PC-9 (cell line): ENCODE data around the gene IDH3G. TPM values are rescaled to one million over a fixed set of nuclear protein-coding genes. Genes with fewer than 3 reads are reported as not detected.

ENCODE experiments used
- BruUV-seq: library from RNA; stranded (reverse); fragments of 400-500 nt; replicated peaks from 2 replicates; lab custom pipeline; 2021; lab: Mats Ljungman, UMichigan
- CTCF ChIA-PET: fragments of 300-600 bp; sonication (Branson Sonifier 250); formaldehyde crosslinking; loops from one replicate; lab custom pipeline; 2022; ENCODE audit warnings: antibody characterized with exemption; lab: Charles Lee
- POLR2A ChIA-PET: fragments of 300-600 bp; sonication (Branson Sonifier 250); formaldehyde crosslinking; loops from one replicate; lab custom pipeline; 2022; ENCODE audit warnings: antibody characterized with exemption; ENCODE audit not compliant: unreplicated experiment; lab: Charles Lee
- DNase-seq, 2 experiments: peaks; one replicate each; pipeline versions ENCODE4 v3.0.0 to v3.0.0-alpha.2; 2015 to 2022; ENCODE audit warnings: mixed read lengths in 1 of 2
- H2AFZ ChIP-seq: fragments of 200-600 bp; sonication (generic); 2 replicates; pipeline ENCODE4 v1.8.1; 2017; ENCODE audit warnings: antibody characterized with exemption
- H3F3A ChIP-seq: fragments of 200-600 bp; sonication (generic); 2 replicates; pipeline ENCODE4 v1.8.1; 2017; ENCODE audit warnings: antibody characterized with exemption, mild to moderate bottlenecking, low read depth; ENCODE audit not compliant: insufficient read depth
- H3K27ac ChIP-seq: fragments of 200-600 bp; sonication (generic); 2 replicates; pipeline ENCODE4 v1.6.1; 2016; ENCODE audit warnings: mixed run types
- H3K27me3 ChIP-seq: fragments of 200-600 bp; sonication (generic); 2 replicates; pipeline ENCODE4 v1.6.1; 2016; ENCODE audit warnings: low read depth, mixed run types; ENCODE audit not compliant: insufficient read depth
- H3K36me3 ChIP-seq: fragments of 200-600 bp; sonication (generic); 2 replicates; pipeline ENCODE4 v1.6.1; 2016; ENCODE audit warnings: low read depth, mixed run types
- H3K4me1 ChIP-seq: fragments of 200-600 bp; sonication (generic); replicated peaks from 2 replicates; pipeline ENCODE4 v1.6.1; 2016; ENCODE audit warnings: mixed run types; ENCODE audit not compliant: insufficient read depth
- H3K4me2 ChIP-seq: fragments of 200-600 bp; sonication (generic); 2 replicates; pipeline ENCODE4 v1.6.1; 2017; ENCODE audit warnings: mixed run types
- H3K4me3 ChIP-seq: fragments of 200-600 bp; sonication (generic); 2 replicates; pipeline ENCODE4 v1.6.1; 2016; ENCODE audit warnings: mixed run types
- H3K79me2 ChIP-seq: fragments of 200-600 bp; sonication (generic); 2 replicates; pipeline ENCODE4 v1.6.1; 2017; ENCODE audit warnings: low read depth, mixed run types
- H3K9me2 ChIP-seq: fragments of 200-600 bp; sonication (generic); 2 replicates; pipeline ENCODE4 v1.8.1; 2017; ENCODE audit warnings: mild to moderate bottlenecking; ENCODE audit not compliant: insufficient read depth
- H3K9me3 ChIP-seq: fragments of 200-600 bp; sonication (generic); 2 replicates; pipeline ENCODE4 v1.8.1; 2016; ENCODE audit warnings: low read depth; ENCODE audit not compliant: insufficient read depth
- H4K20me1 ChIP-seq: fragments of 200-600 bp; sonication (generic); 2 replicates; pipeline ENCODE4 v1.8.1; 2017; ENCODE audit not compliant: insufficient read depth
- EZH2 ChIP-seq: fragments of 200-600 bp; sonication (generic); IDR thresholded peaks from 2 replicates; pipeline ENCODE4 v1.8.0; 2017; ENCODE audit warnings: antibody characterized with exemption, low read depth
- intact Hi-C: fragments of 100-400 bp; cut with micrococcal nuclease; formaldehyde crosslinking; loops from one replicate; pipeline ENCODE4 v1.10.0; 2022; ENCODE audit not compliant: unreplicated experiment
- total RNA-seq: library from RNA; stranded (reverse); gene quantifications from 2 replicates; pipeline ENCODE4 v1.2.3, GENCODE V29; 2021
- TF ChIP-seq, protein P1 (sequence below): fragments of 200-600 bp; sonication (generic); conservative IDR thresholded peaks from 2 replicates; pipeline ENCODE4 v1.6.1; 2017; ENCODE audit warnings: mixed run types, antibody characterized with exemption, mild to moderate bottlenecking, moderate library complexity

IDH3G gene
- total RNA-seq, 1 experiment from 2014 or later = 63.4 TPM

DNA sequence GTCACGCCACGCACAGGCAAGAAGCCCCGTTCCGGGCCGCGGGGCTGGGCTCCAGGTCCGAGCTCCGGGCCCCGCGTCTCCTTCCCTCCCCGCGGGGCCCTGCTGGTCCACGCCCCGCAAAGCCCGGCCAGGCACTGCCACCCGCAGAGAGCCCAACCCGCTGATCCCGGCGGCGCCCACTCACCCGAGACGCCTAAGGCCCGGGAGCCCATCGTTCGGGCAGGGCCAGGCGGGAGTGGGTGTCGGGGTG lies 35.3 kb upstream of the IDH3G start:
- Histone ChIP-seq H4K20me1 (no peaks in the 10 kb centered on the region), H3K9me3 (no peaks in the 10 kb centered on the region), H3K4me3 (no peak overlapping the region), H3K36me3 (no peaks in the 10 kb centered on the region), H3K9me2 (no peaks in the 10 kb centered on the region), H2AFZ (no peak overlapping the region), H3K27ac (no peak overlapping the region), H3K4me2 (no peak overlapping the region), H3K79me2 (no peaks in the 10 kb centered on the region), H3F3A (no peaks in the 10 kb centered on the region), H3K4me1 (no peaks in the 10 kb centered on the region), H3K27me3 (peaks cover 42% of the 10 kb centered on the region)
- no peak for DNase-seq
- TF ChIP-seq EZH2 = no peak
- TF ChIP-seq, protein P1, sequence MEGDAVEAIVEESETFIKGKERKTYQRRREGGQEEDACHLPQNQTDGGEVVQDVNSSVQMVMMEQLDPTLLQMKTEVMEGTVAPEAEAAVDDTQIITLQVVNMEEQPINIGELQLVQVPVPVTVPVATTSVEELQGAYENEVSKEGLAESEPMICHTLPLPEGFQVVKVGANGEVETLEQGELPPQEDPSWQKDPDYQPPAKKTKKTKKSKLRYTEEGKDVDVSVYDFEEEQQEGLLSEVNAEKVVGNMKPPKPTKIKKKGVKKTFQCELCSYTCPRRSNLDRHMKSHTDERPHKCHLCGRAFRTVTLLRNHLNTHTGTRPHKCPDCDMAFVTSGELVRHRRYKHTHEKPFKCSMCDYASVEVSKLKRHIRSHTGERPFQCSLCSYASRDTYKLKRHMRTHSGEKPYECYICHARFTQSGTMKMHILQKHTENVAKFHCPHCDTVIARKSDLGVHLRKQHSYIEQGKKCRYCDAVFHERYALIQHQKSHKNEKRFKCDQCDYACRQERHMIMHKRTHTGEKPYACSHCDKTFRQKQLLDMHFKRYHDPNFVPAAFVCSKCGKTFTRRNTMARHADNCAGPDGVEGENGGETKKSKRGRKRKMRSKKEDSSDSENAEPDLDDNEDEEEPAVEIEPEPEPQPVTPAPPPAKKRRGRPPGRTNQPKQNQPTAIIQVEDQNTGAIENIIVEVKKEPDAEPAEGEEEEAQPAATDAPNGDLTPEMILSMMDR = no peak
- no TSS peak for BruUV-seq
- ChIA-PET CTCF (no interaction called here), POLR2A (no interaction called here)
- intact Hi-C loops = no loop called here

- no peak for TF ChIP-seq EZH2
- TF ChIP-seq, protein P1 = no peak
- Histone ChIP-seq H4K20me1 (no peaks in the 10 kb centered on the region), H3K27ac (no peak overlapping the region), H3F3A (no peaks in the 10 kb centered on the region), H3K4me3 (no peak overlapping the region), H3K9me3 (no peaks in the 10 kb centered on the region), H3K9me2 (no peaks in the 10 kb centered on the region), H3K4me1 (no peaks in the 10 kb centered on the region), H3K79me2 (no peaks in the 10 kb centered on the region), H3K27me3 (peaks cover 42% of the 10 kb centered on the region), H3K36me3 (no peaks in the 10 kb centered on the region), H2AFZ (no peak overlapping the region), H3K4me2 (no peak overlapping the region)
- POLR2A ChIA-PET = no interaction called here
- CTCF ChIA-PET = no interaction called here
- intact Hi-C loops = no loop called here
- BruUV-seq = no TSS peak
- DNase-seq = no peak
These were observed 34.8 kb upstream of the IDH3G start for GRCh38 chrX:153828723-153829548.

- H4K20me1 ChIP-seq = no peaks in the 10 kb centered on the region
- intact Hi-C loops = no loop called here
- POLR2A ChIA-PET = no interaction called here
- H3K4me1 ChIP-seq = no peaks in the 10 kb centered on the region
- H2AFZ ChIP-seq = no peak overlapping the region
- no peaks in the 10 kb centered on the region for H3K36me3 ChIP-seq
- no peaks in the 10 kb centered on the region for H3K79me2 ChIP-seq
- BruUV-seq = no TSS peak
- H3K27me3 ChIP-seq = peaks cover 47% of the 10 kb centered on the region
- no peak for TF ChIP-seq EZH2
- TF ChIP-seq, protein P1 = no peak
- no peaks in the 10 kb centered on the region for H3F3A ChIP-seq
- no peak for DNase-seq
- no peak overlapping the region for H3K27ac ChIP-seq
- CTCF ChIA-PET = no interaction called here
- no peaks in the 10 kb centered on the region for H3K9me3 ChIP-seq
- H3K4me2 ChIP-seq = no peak overlapping the region
- no peaks in the 10 kb centered on the region for H3K9me2 ChIP-seq
- H3K4me3 ChIP-seq = no peak overlapping the region
These were observed 34.1 kb upstream of the IDH3G start for GRCh38 chrX:153828308-153828707.
